Smooth muscle cell of the umbilical artery (primary cell): ENCODE data around the gene TMEM179. TPM values are rescaled to one million over a fixed set of nuclear protein-coding genes. Genes with fewer than 3 reads are reported as not detected.

Experiments used
- total RNA-seq: library from RNA; depleted of rRNA; stranded (reverse); fragments of >200 nt; gene quantifications from 2 replicates; pipeline ENCODE4 v1.2.3, GENCODE V29; 2014

Gene TMEM179
- 0.18 TPM in 1 of 2 replicates, not detected in the other for total RNA-seq

DNA sequence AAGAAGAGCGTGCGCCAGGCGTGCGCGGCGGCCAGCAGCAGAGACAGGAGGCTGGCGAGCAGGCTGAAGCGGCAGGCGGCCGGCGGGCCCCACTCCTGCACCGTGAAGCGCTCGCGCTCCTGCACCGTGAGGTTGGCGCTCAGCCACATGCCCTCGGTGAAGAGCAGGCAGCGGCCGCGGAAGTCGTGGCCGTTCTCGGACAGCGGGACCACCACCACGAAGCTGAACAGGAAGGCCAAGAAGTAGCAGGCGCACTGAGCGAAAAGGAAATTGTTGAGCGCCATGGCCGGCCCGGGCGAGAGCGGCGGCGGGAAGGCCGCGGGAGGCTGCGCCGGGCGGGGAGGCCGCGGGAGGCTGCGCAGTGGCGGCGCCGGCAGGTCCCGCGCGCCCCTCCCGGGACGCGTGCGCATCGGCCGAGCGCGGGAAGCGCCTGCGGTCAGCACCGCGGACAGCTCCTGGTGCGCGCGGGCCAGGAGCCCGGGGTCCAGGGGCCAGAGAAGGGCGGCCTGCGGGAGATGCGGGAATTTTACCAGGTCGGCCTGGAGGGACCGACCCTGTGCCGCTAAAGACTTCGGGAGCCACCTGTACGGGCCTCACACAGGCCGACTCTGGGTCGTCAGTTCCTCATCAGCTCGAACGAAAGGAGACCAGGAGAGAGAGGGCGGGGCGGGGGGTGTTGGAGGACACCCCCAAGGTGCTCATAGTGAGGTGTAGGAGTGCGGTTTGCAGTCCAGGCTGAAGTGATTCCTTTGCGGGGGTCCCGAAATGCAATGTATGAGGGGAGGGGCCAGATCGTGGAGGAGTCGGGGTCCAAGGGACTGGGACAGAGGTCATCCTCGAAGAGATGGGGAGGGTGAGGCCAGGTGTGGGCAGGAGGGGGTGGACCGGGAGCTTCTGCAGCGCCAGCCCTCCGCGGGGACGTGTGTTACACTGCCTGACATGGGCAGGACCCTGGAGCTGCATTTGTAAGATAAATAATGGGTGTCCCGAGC lies at the start of gene TMEM179:
TSS of gene TMEM179 (minus strand) at position 315 of the 992 bp plus-strand sequence. CDS start at position 284, 31 bp downstream.

DNA sequence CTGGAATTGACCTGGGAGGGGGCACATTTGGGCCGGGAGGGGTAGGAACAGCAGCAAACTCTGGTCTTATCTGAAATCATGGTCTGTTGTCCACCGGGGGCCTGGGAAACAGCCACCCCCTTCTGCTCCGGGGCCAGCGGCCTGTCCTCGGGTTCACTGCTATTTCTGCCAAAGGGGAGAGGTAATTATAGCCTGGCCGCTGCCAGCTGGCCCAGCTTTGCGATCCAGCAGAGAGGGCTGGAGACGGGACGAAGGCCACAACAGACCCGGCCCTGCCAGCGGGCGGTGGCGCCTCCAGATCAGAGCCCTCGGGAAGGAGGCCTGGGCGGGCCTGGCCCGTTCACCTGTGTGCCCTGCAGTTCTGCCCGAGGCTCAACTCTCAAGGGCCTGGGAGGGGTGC lies 25.1 kb downstream of the TMEM179 start, which contains the start of gene C14orf180:
TSS of gene C14orf180 (plus strand) at position 258 of the 400 bp plus-strand sequence. CDS start 6,667 bp downstream, outside the sequence.

Other genes with a start within 250 kb of the TMEM179 start
- not detected in 2 replicates for gene C14orf180, start 25.0 kb downstream of the TMEM179 start, total RNA-seq
- gene INF2, start 84.8 kb upstream of the TMEM179 start, total RNA-seq = 23.2 and 92.3 TPM in 2 replicates
- gene ADSS1, start 119.5 kb upstream of the TMEM179 start, total RNA-seq = 7.7 and 12.2 TPM in 2 replicates
- 56.2 and 121 TPM in 2 replicates for gene SIVA1, start 148.4 kb upstream of the TMEM179 start, total RNA-seq
- gene AKT1, start 191.0 kb upstream of the TMEM179 start, total RNA-seq = 201 and 267 TPM in 2 replicates
- gene ZBTB42, start 196.3 kb upstream of the TMEM179 start, total RNA-seq = 3.0 and 3.9 TPM in 2 replicates